Endothelial cell of umbilical vein (primary cell): ENCODE data around the gene NCMAP. TPM values are rescaled to one million over a fixed set of nuclear protein-coding genes. Genes with fewer than 3 reads are reported as not detected.

Source experiments
- BruUV-seq: library from RNA; stranded (reverse); fragments of 400-500 nt; replicated peaks from 2 replicates; lab custom pipeline; 2021; lab: Mats Ljungman, UMichigan
- CTCF ChIA-PET: fragments of 300-600, 350-600 bp; sonication (Branson Sonifier 250); formaldehyde crosslinking; loops from one replicate; lab custom pipeline; 2021; ENCODE audit warnings: antibody characterized with exemption, inconsistent platforms; lab: Charles Lee
- POLR2A ChIA-PET: fragments of 300-600, 350-600 bp; sonication (Branson Sonifier 250); formaldehyde crosslinking; loops from one replicate; lab custom pipeline; 2021; ENCODE audit warnings: antibody characterized with exemption, inconsistent platforms; lab: Charles Lee
- DNase-seq: peaks from one replicate; pipeline ENCODE4 v3.0.0-alpha.2; 2011; ENCODE audit warnings: low read depth, low spot score
- FAIRE-seq: peaks from 2 replicates; lab custom pipeline; 2011; peaks lifted over from hg19 to GRCh38; lab: Jason Lieb, UNC
- H2AFZ ChIP-seq: 2 replicates; pipeline ENCODE4 v1.6.0; 2012; ENCODE audit warnings: low read depth, low read length, control low read depth, inconsistent platforms
- H3K27ac ChIP-seq: 2 replicates; pipeline ENCODE4 v1.5.1; 2011; ENCODE audit warnings: low read depth, mild to moderate bottlenecking, control low read depth, low read length, moderate library complexity; ENCODE audit not compliant: insufficient read depth
- H3K27me3 ChIP-seq, 2 experiments: 2 replicates each; pipeline versions ENCODE4 v1.6.0 to v1.6.1; 2011; ENCODE audit warnings: low read length in 2 of 2, mixed read lengths in 1 of 2; ENCODE audit not compliant: control insufficient read depth in 2 of 2, insufficient read depth in 2 of 2
- H3K36me3 ChIP-seq, 2 experiments: 2 replicates in 1 of 2; 3 replicates in 1 of 2; pipeline ENCODE4 v1.5.1; 2011; ENCODE audit warnings: low read length in 2 of 2, mild to moderate bottlenecking in 1 of 2, moderate library complexity in 1 of 2; ENCODE audit not compliant: control insufficient read depth in 2 of 2, insufficient read depth in 2 of 2; ENCODE audit errors: extremely low read depth in 1 of 2
- H3K4me1 ChIP-seq: 3 replicates; pipeline ENCODE4 v1.5.1; 2011; ENCODE audit warnings: mild to moderate bottlenecking, low read length; ENCODE audit not compliant: control insufficient read depth, insufficient read depth; ENCODE audit errors: extremely low read depth
- H3K4me2 ChIP-seq: 2 replicates; pipeline ENCODE4 v1.6.1; 2011; ENCODE audit warnings: low read length, control low read depth, mixed read lengths; ENCODE audit not compliant: insufficient read depth
- H3K4me3 ChIP-seq, 3 experiments: fragments of 200-600 bp in 1 of 3; sonication (generic), shearing (Covaris generic) in 1 of 3; replicated peaks in 1 of 3; 2 replicates each; pipeline ENCODE4 v1.5.1; 2011 to 2016; ENCODE audit warnings: control low read depth in 3 of 3, low read length in 3 of 3, mild to moderate bottlenecking in 2 of 3, inconsistent platforms in 1 of 3, low read depth in 1 of 3, moderate library complexity in 1 of 3; ENCODE audit not compliant: insufficient read depth in 1 of 3
- H3K79me2 ChIP-seq: 2 replicates; pipeline ENCODE4 v1.6.0; 2012; ENCODE audit warnings: low read length, inconsistent platforms; ENCODE audit not compliant: control insufficient read depth, insufficient read depth
- H3K9ac ChIP-seq: replicated peaks from 2 replicates; pipeline ENCODE3; 2011; ENCODE audit warnings: low read length, control low read depth; ENCODE audit not compliant: insufficient read depth; ENCODE audit errors: extremely low read depth
- H3K9me1 ChIP-seq: replicated peaks from 3 replicates; pipeline ENCODE4 v1.6.0; 2011; ENCODE audit warnings: mild to moderate bottlenecking, low read length; ENCODE audit not compliant: control insufficient read depth, insufficient read depth; ENCODE audit errors: extremely low read depth
- H3K9me3 ChIP-seq: replicated peaks from 2 replicates; pipeline ENCODE4 v1.5.1; 2012; ENCODE audit warnings: low read length, inconsistent platforms; ENCODE audit not compliant: control insufficient read depth, insufficient read depth
- H4K20me1 ChIP-seq: replicated peaks from 2 replicates; pipeline ENCODE3; 2011; ENCODE audit warnings: mild to moderate bottlenecking, low read length; ENCODE audit not compliant: control insufficient read depth, insufficient read depth; ENCODE audit errors: extremely low read depth
- CTCF ChIP-seq, 2 donors: IDR thresholded peaks; 1 replicate in 1 of 2; 2 replicates in 1 of 2; pipeline ENCODE4 v1.5.1; 2011; ENCODE audit warnings: low read length in 2 of 2, mild to moderate bottlenecking in 2 of 2, moderate library complexity in 2 of 2, control low read depth in 1 of 2, inconsistent platforms in 1 of 2, low read depth in 1 of 2; ENCODE audit not compliant: insufficient read depth in 1 of 2; ENCODE audit errors: extremely low read depth in 1 of 2
- EZH2 ChIP-seq: IDR thresholded peaks from 2 replicates; pipeline ENCODE4 v1.6.1; 2012; ENCODE audit warnings: borderline replicate concordance, low read depth, mild to moderate bottlenecking, moderate library complexity, low read length, inconsistent platforms; ENCODE audit not compliant: severe bottlenecking
- FOS ChIP-seq: IDR thresholded peaks from 2 replicates; pipeline ENCODE4 v1.6.1; 2011; ENCODE audit warnings: mild to moderate bottlenecking, low read length, moderate library complexity, borderline replicate concordance; ENCODE audit not compliant: insufficient read depth
- GATA2 ChIP-seq: IDR thresholded peaks from 2 replicates; pipeline ENCODE4 v1.7.0; 2011; ENCODE audit warnings: low read depth, mild to moderate bottlenecking, moderate library complexity, mixed read lengths, low read length; ENCODE audit not compliant: insufficient read length, insufficient read depth
- JUN ChIP-seq: IDR thresholded peaks from 2 replicates; pipeline ENCODE4 v1.6.1; 2011; ENCODE audit warnings: borderline replicate concordance, low read depth; ENCODE audit not compliant: insufficient read length, insufficient read depth
- MAX ChIP-seq: IDR thresholded peaks from 2 replicates; pipeline ENCODE4 v1.6.1; 2011; ENCODE audit not compliant: insufficient read depth, insufficient read length
- MYC ChIP-seq: IDR thresholded peaks from one replicate; pipeline ENCODE4 v1.6.1; 2011; ENCODE audit warnings: mild to moderate bottlenecking, low read depth, low read length
- POLR2A ChIP-seq: IDR thresholded peaks from 2 replicates; pipeline ENCODE4 v1.6.1; 2012; ENCODE audit warnings: low read depth, mild to moderate bottlenecking, control low read depth, low read length
- POLR2AphosphoS5 ChIP-seq: IDR thresholded peaks from 2 replicates; pipeline ENCODE4 v1.6.1; 2012; ENCODE audit warnings: low read depth, mild to moderate bottlenecking, control low read depth, low read length, moderate library complexity; ENCODE audit not compliant: insufficient read depth
- dilution Hi-C: fragments of 300-500 bp; cut with MboI; formaldehyde crosslinking; loops from one replicate; pipeline ENCODE4 v1.15.0; 2019; ENCODE audit warnings: low sequenced_read_pairs; ENCODE audit not compliant: extremely low pct_ligation_motif_present
- intact Hi-C: fragments of 100-400 bp; cut with micrococcal nuclease; formaldehyde crosslinking; loops from one replicate; pipeline ENCODE4 v1.10.0; 2022
- polyA plus RNA-seq, 4 experiments: library from polyadenylated mRNA; depleted of rRNA in 3 of 4; stranded (reverse) in 3 of 4; unstranded in 1 of 4; fragments of >200 nt; gene quantifications; 2 replicates each; pipeline versions ENCODE4 v1.2.1 to v1.2.3, GENCODE V29; 2011 to 2012; ENCODE audit warnings: missing spikeins in 1 of 4
- total RNA-seq: library from RNA; stranded (reverse); gene quantifications from 2 replicates; pipeline ENCODE4 v1.2.3, GENCODE V29; 2021

NCMAP gene
- total and polyA plus RNA-seq, 2 donors (not counting 3 experiments of a cell fraction or from before 2014, with no cell fraction given): not detected

- dilution Hi-C loops: no loop called here
- no peak overlapping the region for H3K4me3 ChIP-seq
- H3K9me3 ChIP-seq: no peaks in the 10 kb centered on the region
- no peaks in the 10 kb centered on the region for H3K9me1 ChIP-seq
- no peaks in the 10 kb centered on the region for H3K79me2 ChIP-seq
- DNase-seq (no peak), FAIRE-seq (no peak)
- H4K20me1 ChIP-seq: no peaks in the 10 kb centered on the region
- H2AFZ ChIP-seq: no peak overlapping the region
- no peaks in the 10 kb centered on the region for H3K36me3 ChIP-seq
- CTCF ChIA-PET: no interaction called here
- POLR2A ChIA-PET: interaction anchor here (0.6 kb wide), 1 partner anchor 807 kb away, joined by 4 read pairs; no protein-coding TSS in a partner anchor
- TF ChIP-seq MAX: no peak
- TF ChIP-seq CTCF (IDR thresholded peaks at IDR 0.05; ENCODE audit: extremely low read depth in 1 of 2, insufficient read depth in 1 of 2, low read depth in 1 of 2, low read length in 2 of 2): no peak
- no peak for TF ChIP-seq FOS
- TF ChIP-seq EZH2: no peak
- no peak for TF ChIP-seq POLR2A
- no peak for TF ChIP-seq MYC
- TF ChIP-seq POLR2AphosphoS5: no peak
- TF ChIP-seq GATA2: no peak
- no peak for TF ChIP-seq JUN
- H3K4me1 ChIP-seq: no peaks in the 10 kb centered on the region
- BruUV-seq: no TSS peak
- peaks cover 0 to 2% of the 10 kb centered on the region in 2 experiments for H3K27me3 ChIP-seq
- intact Hi-C loops: no loop called here
- no peak overlapping the region for H3K9ac ChIP-seq
- H3K4me2 ChIP-seq: no peak overlapping the region
- H3K27ac ChIP-seq: no peak overlapping the region
These were observed 23.0 kb downstream of the NCMAP start for GRCh38 chr1:24578846-24579245.
